HepG2 (cell line): ENCODE data around the gene UBE2QL1. TPM values are rescaled to one million over a fixed set of nuclear protein-coding genes. Genes with fewer than 3 reads are reported as not detected.

Source experiments
- BHLHE40 ChIP-seq: IDR thresholded peaks from 2 replicates; pipeline ENCODE4 v1.6.1; 2011; ENCODE audit warnings: low read length, improper control_type of control experiment
- GRHL1 ChIP-seq: sonication (generic); formaldehyde crosslinking; conservative IDR thresholded peaks from 2 replicates; pipeline ENCODE4 v1.8.0; 2022; ENCODE audit warnings: missing genetic modification reagents
- KIAA2018 ChIP-seq: sonication (generic); formaldehyde crosslinking; IDR thresholded peaks from 2 replicates; pipeline ENCODE4 v1.5.0; 2020; ENCODE audit warnings: mild to moderate bottlenecking, missing genetic modification reagents, borderline replicate concordance
- ZNF773 ChIP-seq: sonication (generic); formaldehyde crosslinking; IDR thresholded peaks from 2 replicates; pipeline ENCODE4 v1.4.0; 2020; ENCODE audit warnings: missing genetic modification reagents, borderline replicate concordance
- ZSCAN5A ChIP-seq: sonication (generic); formaldehyde crosslinking; IDR thresholded peaks from 2 replicates; pipeline ENCODE4 v1.8.0; 2022; ENCODE audit warnings: mild to moderate bottlenecking, missing genetic modification reagents, borderline replicate concordance
- polyA plus RNA-seq, 8 experiments: library from polyadenylated mRNA; depleted of rRNA in 3 of 8; stranded (reverse) in 7 of 8; unstranded in 1 of 8; fragments of >200 nt; fragmentation: Illumina TruSeq in 4 of 8; extraction: Trizol in 4 of 8; gene quantifications; 2 replicates each; pipeline versions ENCODE4 v1.2.1 to v1.2.3, GENCODE V29; 2011 to 2016; ENCODE audit warnings: low read depth in 4 of 8, missing spikeins in 1 of 8, mixed read lengths in 1 of 8; ENCODE audit not compliant: insufficient read depth in 1 of 8
- total RNA-seq, 5 experiments: library from RNA; depleted of rRNA; stranded (reverse); fragments of >200 nt; fragmentation: Illumina TruSeq; extraction: Trizol; gene quantifications; 2 replicates each; pipeline ENCODE4 v1.2.3, GENCODE V29; 2016; ENCODE audit warnings: low read depth in 1 of 5

UBE2QL1 gene
- total and polyA plus RNA-seq, 2 of the 13 experiments (the other 11 are each of a cell fraction or from before 2014, with no cell fraction given): not detected

- no peak for TF ChIP-seq KIAA2018 (CRISPR knock-in tag)
- TF ChIP-seq ZSCAN5A (CRISPR knock-in tag): no peak
- TF ChIP-seq ZNF773 (CRISPR knock-in tag): no peak
- TF ChIP-seq BHLHE40: no peak
- TF ChIP-seq GRHL1: no peak
- TF ChIP-seq, all 625 proteins: peak for 0
These were observed 953 bp downstream of the UBE2QL1 start (continued) for GRCh38 chr5:6449465-6450158.
